ENCODE data around the gene MYBPHL. TPM values are rescaled to one million over a fixed set of nuclear protein-coding genes. Genes with fewer than 3 reads are reported as not detected.
"Not testable (repeated sequence)": the region's sequence is repeated elsewhere in the genome, so short reads cannot be mapped to it uniquely, and the experiment has no call there.

The MYBPHL gene
- total RNA-seq, 1 donor from 2014 or later: not detected

- DNase-seq: not testable (repeated sequence)
Observed at GRCh38 chr1:109305991-109306390, 820 bp downstream of the MYBPHL start.

- no peak for DNase-seq
Observed at GRCh38 chr1:109304226-109304920, 2.4 kb downstream of the MYBPHL start.

GRCh38 chr1:109301874-109302273 is 4.9 kb downstream of the MYBPHL start:
- DNase-seq: no peak

GRCh38 chr1:109300650-109301151 is 6.1 kb downstream of the MYBPHL start:
- no peak for DNase-seq

- DNase-seq: peak; percentile 91
Observed at GRCh38 chr1:109299558-109300343, 7.1 kb downstream of the MYBPHL start.

GRCh38 chr1:109298666-109299557 is 7.9 kb downstream of the MYBPHL start:
- DNase-seq: peak; percentile 78

- peak; percentile 58 for DNase-seq
Observed at GRCh38 chr1:109296782-109297181, 10.0 kb downstream of the MYBPHL start.

- DNase-seq: no peak
Observed at GRCh38 chr1:109295712-109296415, 10.9 kb downstream of the MYBPHL start.

- no peak for DNase-seq
Observed at GRCh38 chr1:109294481-109294880, 12.3 kb downstream of the MYBPHL start.

- DNase-seq: no peak
Observed at GRCh38 chr1:109293026-109293425, 13.8 kb downstream of the MYBPHL start.

- no peak for DNase-seq
Observed at GRCh38 chr1:109292364-109292763, 14.4 kb downstream of the MYBPHL start.

GRCh38 chr1:109290998-109291397 is 15.8 kb downstream of the MYBPHL start:
- no peak for DNase-seq

- no peak for DNase-seq
Observed at GRCh38 chr1:109290137-109290536, 16.7 kb downstream of the MYBPHL start.

- DNase-seq: not testable (repeated sequence)
Observed at GRCh38 chr1:109286762-109287161, 20.0 kb downstream of the MYBPHL start.

GRCh38 chr1:109283748-109284600 is 22.8 kb downstream of the MYBPHL start:
- no peak for DNase-seq

- DNase-seq: peak; percentile 99
Observed at GRCh38 chr1:109282952-109283747, 23.7 kb downstream of the MYBPHL start, which contains the start of gene PSRC1. PSRC1 (minus strand) TSS chr1:109283145.

- DNase-seq: no peak
Observed at GRCh38 chr1:109282497-109282951, 24.3 kb downstream of the MYBPHL start.

- no peak for DNase-seq
Observed at GRCh38 chr1:109281680-109282496, 24.9 kb downstream of the MYBPHL start.

GRCh38 chr1:109280862-109281261 is 25.9 kb downstream of the MYBPHL start:
- no peak for DNase-seq
